NCI-H1105 treated with DMSO at 0.1 percent for 48 hours (cell line): Measurements from ENCODE around the gene TMEM240.
"Not testable (repeated sequence)": the region's sequence is repeated elsewhere in the genome, so short reads cannot be mapped to it uniquely, and the experiment has no call there.

Experiments
- DNase-seq: peaks from one replicate; lab custom pipeline; 2025; lab: John Stamatoyannopoulos, UW

The TMEM240 gene

DNA sequence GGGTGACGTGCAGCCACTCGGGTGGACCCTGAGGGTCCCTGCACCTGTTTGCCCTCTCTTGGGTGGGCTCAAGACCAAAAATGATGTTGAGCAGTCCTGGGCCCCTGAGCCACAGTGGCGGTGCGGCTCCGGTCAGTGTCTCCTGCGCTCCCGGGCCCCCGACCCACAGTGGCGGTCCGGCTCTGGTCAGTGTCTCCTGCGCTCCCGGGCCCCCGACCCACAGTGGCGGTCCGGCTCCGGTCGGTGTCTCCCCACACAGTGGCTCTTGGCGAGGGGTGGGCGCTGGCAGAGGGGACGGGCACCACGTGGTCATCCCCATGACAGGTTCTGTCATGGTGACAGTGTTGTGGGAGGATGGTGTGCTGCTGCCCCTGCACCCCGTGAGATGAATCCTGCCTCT, 46.1 kb downstream of the TMEM240 start:
- not testable (repeated sequence) for DNase-seq

DNA sequence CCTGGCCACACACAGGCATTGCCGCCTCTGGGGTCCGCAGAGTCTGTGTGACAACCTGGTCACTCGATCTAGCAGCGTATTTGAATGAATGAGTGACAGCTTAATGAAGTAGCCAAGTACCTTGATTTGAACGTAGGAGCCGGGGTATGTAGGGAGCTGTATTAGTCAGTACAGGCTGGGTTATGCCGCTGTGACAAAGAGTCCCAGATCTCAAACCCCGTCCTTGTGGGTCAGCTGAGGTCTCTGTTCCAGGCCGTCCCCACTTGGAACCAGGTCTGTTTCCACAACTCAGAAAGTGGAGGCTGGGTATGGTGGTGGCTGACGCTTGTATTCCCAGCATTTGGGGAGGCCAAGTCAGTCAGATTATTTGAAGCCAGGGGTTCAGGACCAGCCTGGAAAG, 48.8 kb downstream of the TMEM240 start:
- DNase-seq, result no peak

DNA sequence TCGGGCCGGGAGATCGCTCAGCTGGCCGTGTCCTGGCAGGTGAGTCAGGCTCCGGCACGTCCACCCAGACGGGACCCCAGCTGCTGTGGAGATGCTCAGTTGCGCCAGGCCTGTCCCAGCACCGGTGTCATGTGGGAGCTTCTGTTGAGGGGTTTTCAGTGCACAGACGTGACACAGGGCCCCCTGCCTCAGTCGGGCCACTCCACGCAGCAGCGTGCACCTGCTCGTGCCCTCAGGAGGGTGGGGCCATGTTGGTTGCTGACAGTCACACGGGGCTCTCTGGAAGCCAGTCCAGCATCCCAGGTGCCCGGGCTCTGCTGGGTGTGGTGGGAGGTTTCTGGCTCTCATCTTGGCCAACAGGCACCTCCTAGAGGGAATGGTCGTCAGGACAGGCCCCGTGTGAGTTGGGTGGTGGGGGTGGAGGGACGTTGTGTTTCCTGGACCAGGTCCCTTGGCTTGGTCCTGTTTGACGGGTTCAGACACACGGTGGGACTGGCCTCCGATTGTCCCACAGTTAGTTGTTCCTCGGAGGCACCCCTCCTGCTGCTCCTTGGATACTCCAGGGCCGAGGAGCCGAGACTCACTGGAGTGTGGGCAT, 49.7 kb downstream of the TMEM240 start:
- no peak for DNase-seq

DNA sequence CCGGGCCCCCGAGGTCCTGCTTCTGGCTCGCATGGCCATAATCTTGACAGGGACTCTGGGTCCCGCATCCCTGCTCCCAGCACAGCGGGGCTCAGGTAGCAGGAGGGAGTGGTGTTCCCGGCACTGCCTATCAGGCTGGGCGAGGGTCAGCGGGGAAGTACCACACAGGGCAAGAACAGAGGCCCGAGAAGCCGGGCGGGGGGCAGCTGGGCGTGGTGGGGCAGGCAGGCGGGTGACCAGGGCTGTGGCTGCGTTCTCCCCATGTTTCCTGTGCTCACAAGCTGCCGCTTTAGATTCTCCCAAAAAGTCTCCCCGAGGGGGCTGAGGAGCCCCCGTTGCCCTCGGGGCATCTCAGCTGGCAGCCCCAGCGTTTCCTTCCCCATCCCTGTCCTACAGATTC, 50.6 kb downstream of the TMEM240 start:
- DNase-seq, result no peak

DNA sequence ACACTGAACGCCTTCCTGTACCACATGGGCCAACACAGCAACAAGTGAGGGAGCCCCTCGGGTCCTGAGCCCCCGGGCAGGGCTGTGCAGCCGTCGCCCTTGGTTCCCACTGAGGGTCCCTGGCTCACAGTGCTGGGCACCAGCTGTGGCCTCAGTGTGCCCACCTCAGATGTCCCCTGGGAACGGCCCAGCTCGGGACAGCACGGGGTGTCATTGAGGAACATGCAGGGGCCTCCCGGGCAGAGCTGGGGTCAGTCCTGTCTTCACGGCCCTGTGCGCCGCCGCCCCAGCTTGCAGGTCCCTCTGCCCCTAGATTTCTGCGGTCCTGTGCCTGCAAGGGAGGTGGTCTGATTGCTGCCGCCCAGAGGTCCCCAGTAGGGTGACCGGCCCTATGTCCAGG, 51.2 kb downstream of the TMEM240 start:
- DNase-seq, result no peak

DNA sequence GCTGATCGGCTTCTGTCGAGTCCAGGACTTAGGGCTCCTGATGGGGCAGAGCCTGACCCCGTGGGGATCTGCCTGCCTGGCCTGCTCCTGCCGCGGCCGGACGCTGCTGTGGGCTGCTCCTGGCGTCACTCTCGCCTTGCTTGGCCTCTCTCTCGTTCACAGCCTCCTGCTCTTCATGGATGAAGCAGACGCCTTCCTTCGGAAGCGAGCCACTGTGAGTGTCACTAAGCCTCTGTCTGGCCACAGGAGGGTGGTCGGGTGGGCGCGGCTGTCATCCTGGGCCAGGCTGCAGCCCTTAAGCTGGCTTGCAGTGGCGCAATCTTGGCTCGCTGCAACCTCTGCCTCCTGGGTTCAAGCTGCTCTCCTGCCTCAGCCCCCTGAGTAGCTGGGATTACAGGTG, 52.7 kb downstream of the TMEM240 start:
- no peak for DNase-seq

DNA sequence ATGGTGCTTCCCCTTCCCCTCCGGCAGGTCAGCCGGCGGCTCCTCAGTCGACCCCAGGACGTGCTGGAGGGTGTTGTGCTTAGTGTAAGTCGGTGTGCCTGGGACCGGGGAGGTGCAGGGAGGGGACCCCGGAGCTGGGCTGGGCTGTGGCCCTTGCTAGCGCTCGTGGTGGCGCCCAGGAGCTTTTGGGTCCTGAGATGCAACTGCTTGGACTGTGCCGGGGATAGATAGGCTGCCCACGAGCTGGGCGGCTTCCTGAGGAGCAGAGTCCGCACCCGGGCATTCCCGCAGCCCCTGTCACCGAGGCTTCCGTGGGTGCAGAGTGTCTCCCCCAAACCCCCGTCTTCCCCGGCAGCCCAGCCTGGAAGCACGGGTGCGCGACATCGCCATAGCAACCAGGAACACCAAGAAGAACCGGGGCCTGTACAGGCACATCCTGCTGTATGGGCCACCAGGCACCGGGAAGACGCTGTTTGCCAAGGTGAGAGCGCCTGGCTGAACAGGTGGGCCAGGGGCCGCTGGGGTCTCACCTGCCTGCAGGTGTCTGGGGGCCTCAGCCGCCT, 54.6 kb downstream of the TMEM240 start:
- not testable (repeated sequence) for DNase-seq

DNA sequence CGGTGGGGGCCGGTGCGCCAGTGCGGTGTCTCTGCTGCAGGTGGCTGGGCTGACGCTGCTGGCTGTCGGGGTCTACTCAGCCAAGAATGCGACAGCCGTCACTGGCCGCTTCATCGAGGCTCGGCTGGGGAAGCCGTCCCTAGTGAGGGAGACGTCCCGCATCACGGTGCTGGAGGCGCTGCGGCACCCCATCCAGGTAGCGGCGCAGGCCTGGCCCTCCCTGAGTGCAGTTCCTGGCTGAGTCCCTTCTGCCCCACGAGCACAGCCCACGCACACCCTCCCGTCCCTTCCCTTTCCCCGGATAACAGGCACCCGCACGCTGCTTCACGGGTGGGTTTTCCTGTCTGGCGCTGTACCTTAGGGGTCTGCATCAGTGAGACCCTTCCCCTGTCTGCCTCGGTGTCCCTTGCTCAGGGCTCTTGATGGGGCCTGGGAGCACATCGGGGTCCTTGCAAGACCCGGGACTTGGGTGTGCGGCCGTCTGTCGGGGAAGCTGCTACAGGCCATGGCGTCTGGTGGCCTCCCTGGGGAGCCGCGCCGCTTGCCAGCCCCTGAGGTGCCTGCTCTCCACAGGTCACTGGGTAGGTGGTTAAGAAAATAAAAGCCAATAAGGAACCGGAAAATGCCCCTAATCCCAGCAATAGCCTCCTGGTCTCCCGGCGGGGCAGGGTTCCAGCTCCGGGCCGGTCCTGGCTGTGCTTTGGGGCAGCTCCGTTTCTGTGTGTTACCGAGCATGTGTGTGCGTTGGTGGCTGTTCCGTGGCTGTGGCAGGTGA, 55.3 kb downstream of the TMEM240 start:
- not testable (repeated sequence) for DNase-seq
